ENCODE data around the gene SALL1. TPM values are rescaled to one million over a fixed set of nuclear protein-coding genes. Genes with fewer than 3 reads are reported as not detected.

The SALL1 gene
- total RNA-seq, 1 donor from 2014 or later, result 17.4 TPM

GRCh38 chr16:51154271-51155171 is 3.5 kb upstream of the SALL1 start:
- no peak for TF ChIP-seq CTCF (conservative IDR thresholded peaks at IDR 0.05; ENCODE audit: low read depth, low read length)
- DNase-seq (ENCODE audit: low read depth), result no peak
- peak overlapping the region; percentile 94 for H3K4me3 ChIP-seq (ENCODE audit: low read depth, low read length)

- no peak for DNase-seq (ENCODE audit: low read depth)
- TF ChIP-seq CTCF (conservative IDR thresholded peaks at IDR 0.05; ENCODE audit: low read depth, low read length), result no peak
- peak overlapping the region; percentile 94 for H3K4me3 ChIP-seq (ENCODE audit: low read depth, low read length)
These were observed 2.5 kb upstream of the SALL1 start for GRCh38 chr16:51153577-51154031.

- TF ChIP-seq CTCF (conservative IDR thresholded peaks at IDR 0.05; ENCODE audit: low read depth, low read length), result no peak
- H3K4me3 ChIP-seq (ENCODE audit: low read depth, low read length), result peak overlapping the region; percentile 94
- DNase-seq (ENCODE audit: low read depth), result no peak
These were observed 1.9 kb upstream of the SALL1 start for GRCh38 chr16:51152691-51153576.

GRCh38 chr16:51151961-51152663 is 1.0 kb upstream of the SALL1 start:
- DNase-seq (ENCODE audit: low read depth), result no peak
- peak overlapping the region; percentile 94 for H3K4me3 ChIP-seq (ENCODE audit: low read depth, low read length)
- TF ChIP-seq CTCF (conservative IDR thresholded peaks at IDR 0.05; ENCODE audit: low read depth, low read length), result peak; percentile 24

GRCh38 chr16:51151435-51151960 is 428 bp upstream of the SALL1 start:
- DNase-seq (ENCODE audit: low read depth), result no peak
- peak overlapping the region; percentile 94 for H3K4me3 ChIP-seq (ENCODE audit: low read depth, low read length)

More at GRCh38 chr16:51151435-51151960, 428 bp upstream of the SALL1 start:
- TF ChIP-seq CTCF (conservative IDR thresholded peaks at IDR 0.05; ENCODE audit: low read depth, low read length), result no peak
